T-helper 2 cell treated with Interferon-gamma antibody and Interleukin-4, amounts not matched to agents 5 μg/mL and 100 μg/mL, for 36 hours (primary cell): ENCODE data around the gene PRELID2.
"Not testable (repeated sequence)": the region's sequence is repeated elsewhere in the genome, so short reads cannot be mapped to it uniquely, and the experiment has no call there.

Experiments used
- DNase-seq: peaks from one replicate; pipeline ENCODE4 v3.0.0; 2021; ENCODE audit warnings: low spot score
- H3K27ac Mint-ChIP-seq: one replicate; pipeline ENCODE4 v1.8.0; 2021; ENCODE audit warnings: mild to moderate bottlenecking, mixed read lengths
- H3K27me3 Mint-ChIP-seq: one replicate; pipeline ENCODE4 v1.8.0; 2021; ENCODE audit warnings: low read depth, mixed read lengths
- H3K36me3 Mint-ChIP-seq: one replicate; pipeline ENCODE4 v1.8.0; 2021; ENCODE audit warnings: low read depth, mixed read lengths
- H3K4me1 Mint-ChIP-seq: one replicate; pipeline ENCODE4 v1.8.0; 2021; ENCODE audit warnings: low read depth, mixed read lengths
- H3K4me3 Mint-ChIP-seq: one replicate; pipeline ENCODE4 v1.8.0; 2022; ENCODE audit warnings: mild to moderate bottlenecking, moderate library complexity, mixed read lengths
- H3K9me3 Mint-ChIP-seq: one replicate; pipeline ENCODE4 v1.8.0; 2021; ENCODE audit warnings: mixed read lengths

The PRELID2 gene

DNA sequence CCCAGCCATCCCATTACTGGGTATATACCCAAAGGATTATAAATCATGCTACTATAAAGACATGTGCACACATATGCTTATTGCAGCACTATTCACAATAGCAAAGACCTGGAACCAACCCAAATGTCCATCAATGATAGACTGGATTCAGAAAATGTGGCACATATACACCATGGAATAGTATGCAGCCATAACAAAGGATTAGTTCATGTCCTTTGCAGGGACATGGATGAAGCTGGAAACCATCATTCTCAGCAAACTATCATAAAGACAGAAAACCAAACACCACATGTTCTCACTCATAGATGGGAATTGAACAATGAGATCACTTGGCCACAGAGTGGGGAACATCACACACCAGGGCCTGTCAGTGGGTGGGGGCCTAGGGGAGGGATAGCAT, 36.6 kb downstream of the PRELID2 start:
- DNase-seq, H3K4me3 Mint-ChIP-seq, H3K9me3 Mint-ChIP-seq, H3K27me3 Mint-ChIP-seq, H3K27ac Mint-ChIP-seq, H3K4me1 Mint-ChIP-seq, H3K36me3 Mint-ChIP-seq: not testable (repeated sequence)

DNA sequence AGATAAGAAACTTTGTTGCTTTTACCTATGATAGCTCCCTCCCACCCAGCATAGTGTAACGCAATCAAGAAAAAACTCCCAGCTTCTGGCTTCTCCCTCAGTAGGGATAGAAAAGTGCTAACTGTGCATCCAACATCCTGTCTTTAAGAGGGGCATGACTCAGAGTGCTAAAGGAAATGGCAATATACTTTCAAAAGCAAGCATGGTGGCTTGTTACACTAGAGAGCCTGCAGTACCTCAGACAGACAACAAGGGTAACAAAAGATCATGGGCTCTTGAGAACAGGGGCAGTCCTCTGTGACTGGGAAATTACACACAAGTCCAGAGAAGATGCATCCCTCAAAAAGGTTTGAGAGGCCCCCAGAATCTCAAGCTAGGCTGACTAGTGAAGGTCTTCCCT, 37.8 kb downstream of the PRELID2 start:
- H3K4me1 Mint-ChIP-seq, result peaks cover 4% of the 10 kb centered on the region
- no peaks in the 10 kb centered on the region for H3K36me3 Mint-ChIP-seq
- H3K27me3 Mint-ChIP-seq, result no peaks in the 10 kb centered on the region
- H3K27ac Mint-ChIP-seq, result no peak overlapping the region
- H3K9me3 Mint-ChIP-seq, result no peaks in the 10 kb centered on the region
- DNase-seq, result no peak
- H3K4me3 Mint-ChIP-seq, result no peak overlapping the region

DNA sequence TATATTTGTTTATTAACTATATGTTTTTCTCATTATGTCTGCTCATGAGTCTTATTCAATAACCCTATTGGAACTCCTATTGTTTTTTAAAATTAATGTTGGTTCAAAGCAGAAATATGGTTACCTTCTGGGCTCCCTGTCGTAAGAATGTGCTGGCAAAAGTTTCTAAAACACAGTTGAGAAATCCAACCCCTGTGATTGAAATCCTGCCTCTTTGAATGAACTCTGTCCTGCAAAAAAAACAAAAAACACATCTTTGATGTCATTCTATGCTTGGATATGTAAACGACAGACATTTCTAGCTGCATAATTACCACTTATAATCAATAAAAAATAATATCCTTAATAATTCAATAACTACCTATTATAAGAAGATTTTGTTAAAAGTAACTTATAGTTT, 38.8 kb downstream of the PRELID2 start:
- peaks cover 4% of the 10 kb centered on the region for H3K4me1 Mint-ChIP-seq
- no peaks in the 10 kb centered on the region for H3K36me3 Mint-ChIP-seq
- H3K27me3 Mint-ChIP-seq, result no peaks in the 10 kb centered on the region
- no peak overlapping the region for H3K4me3 Mint-ChIP-seq
- no peaks in the 10 kb centered on the region for H3K9me3 Mint-ChIP-seq
- no peak overlapping the region for H3K27ac Mint-ChIP-seq
- DNase-seq, result no peak

DNA sequence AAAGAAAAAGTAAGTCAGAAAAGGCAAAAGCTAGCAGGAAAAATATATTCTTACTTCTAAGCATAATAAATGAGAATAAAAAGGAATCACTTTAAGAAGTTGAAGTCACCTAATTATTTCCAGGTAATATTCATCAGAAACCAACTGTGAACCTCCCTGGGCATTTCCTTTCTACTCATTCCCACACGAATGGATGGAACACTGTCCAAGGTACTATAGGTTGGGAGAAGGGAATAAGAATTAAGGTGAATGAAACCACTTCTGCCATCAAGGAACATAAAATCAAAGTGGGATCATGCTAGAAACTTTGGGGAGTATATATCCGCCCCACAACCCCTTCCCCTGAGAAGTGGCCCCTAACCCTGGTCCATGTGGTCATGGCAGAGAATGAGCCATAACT, 41.6 kb downstream of the PRELID2 start:
- no peak overlapping the region for H3K27ac Mint-ChIP-seq
- peaks cover 4% of the 10 kb centered on the region for H3K4me1 Mint-ChIP-seq
- H3K4me3 Mint-ChIP-seq, result no peak overlapping the region
- no peaks in the 10 kb centered on the region for H3K27me3 Mint-ChIP-seq
- no peaks in the 10 kb centered on the region for H3K36me3 Mint-ChIP-seq
- no peaks in the 10 kb centered on the region for H3K9me3 Mint-ChIP-seq
- no peak for DNase-seq

DNA sequence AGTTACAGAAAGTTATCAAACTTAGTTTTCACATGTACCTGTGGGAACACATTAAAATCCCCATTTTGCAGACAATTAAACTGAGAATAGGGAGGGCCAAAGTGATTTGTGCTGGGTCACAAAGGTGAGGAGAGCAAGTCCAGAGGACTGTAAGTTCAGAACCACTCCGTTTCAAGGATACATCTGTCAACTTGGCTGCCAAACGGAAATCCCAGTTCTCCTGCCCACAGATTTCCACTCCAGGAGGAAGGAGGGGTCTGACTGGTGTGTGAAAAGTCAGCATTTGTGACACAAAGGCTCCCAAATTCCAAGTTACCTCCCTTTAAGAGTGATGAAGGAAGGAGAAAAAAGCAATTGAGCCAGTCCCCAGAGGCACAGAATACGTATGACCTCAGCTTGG, 42.3 kb downstream of the PRELID2 start:
- H3K36me3 Mint-ChIP-seq, result no peaks in the 10 kb centered on the region
- no peaks in the 10 kb centered on the region for H3K27me3 Mint-ChIP-seq
- H3K9me3 Mint-ChIP-seq, result no peaks in the 10 kb centered on the region
- H3K4me1 Mint-ChIP-seq, result peaks cover 3% of the 10 kb centered on the region
- no peak overlapping the region for H3K27ac Mint-ChIP-seq
- no peak overlapping the region for H3K4me3 Mint-ChIP-seq
- DNase-seq, result no peak

DNA sequence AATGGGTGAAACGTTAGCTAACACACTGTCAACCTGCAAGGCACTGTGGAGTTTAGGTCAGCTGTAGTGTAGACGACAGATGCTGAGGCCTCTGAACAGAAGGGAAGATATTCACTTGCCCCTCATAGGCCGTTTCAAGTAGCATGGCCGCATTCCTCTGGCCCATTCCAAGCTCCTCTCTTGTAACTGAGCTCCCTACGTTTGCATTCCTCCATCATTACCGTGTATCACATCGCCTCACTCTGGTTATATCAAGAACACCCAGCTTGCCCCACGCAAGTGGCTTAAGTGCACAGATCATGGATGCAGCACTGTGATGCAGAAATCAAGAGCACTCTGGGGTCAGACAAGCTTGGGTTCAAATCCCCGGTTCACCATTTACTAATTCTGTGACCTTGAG, 43.3 kb downstream of the PRELID2 start:
- DNase-seq, result no peak
- no peaks in the 10 kb centered on the region for H3K36me3 Mint-ChIP-seq
- no peaks in the 10 kb centered on the region for H3K27me3 Mint-ChIP-seq
- H3K4me3 Mint-ChIP-seq, result no peak overlapping the region
- no peaks in the 10 kb centered on the region for H3K9me3 Mint-ChIP-seq
- H3K27ac Mint-ChIP-seq, result no peak overlapping the region
- H3K4me1 Mint-ChIP-seq, result no peaks in the 10 kb centered on the region

DNA sequence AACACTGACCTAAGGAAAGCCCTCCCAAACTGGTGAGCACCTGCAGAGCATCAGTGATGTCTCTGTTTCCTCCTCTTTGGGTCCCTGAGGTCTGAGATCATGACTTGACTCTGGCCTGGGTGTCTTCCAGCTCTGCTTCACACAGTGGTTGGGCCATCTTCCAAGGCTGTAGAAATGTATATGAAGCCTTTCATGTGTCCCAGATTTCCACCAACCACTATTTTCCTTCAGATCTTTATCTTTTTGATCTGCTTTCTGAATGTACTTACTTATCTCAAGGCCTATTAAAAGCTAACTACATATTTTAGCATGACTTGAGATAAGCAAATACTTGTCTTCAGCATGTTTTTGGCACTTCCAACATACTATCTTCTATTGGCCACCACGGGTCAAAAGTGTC, 47.1 kb downstream of the PRELID2 start:
- Mint-ChIP-seq H3K36me3 (no peaks in the 10 kb centered on the region), H3K27me3 (no peaks in the 10 kb centered on the region), H3K4me3 (no peak overlapping the region), H3K4me1 (no peaks in the 10 kb centered on the region), H3K27ac (no peak overlapping the region), H3K9me3 (no peaks in the 10 kb centered on the region)
- no peak for DNase-seq

DNA sequence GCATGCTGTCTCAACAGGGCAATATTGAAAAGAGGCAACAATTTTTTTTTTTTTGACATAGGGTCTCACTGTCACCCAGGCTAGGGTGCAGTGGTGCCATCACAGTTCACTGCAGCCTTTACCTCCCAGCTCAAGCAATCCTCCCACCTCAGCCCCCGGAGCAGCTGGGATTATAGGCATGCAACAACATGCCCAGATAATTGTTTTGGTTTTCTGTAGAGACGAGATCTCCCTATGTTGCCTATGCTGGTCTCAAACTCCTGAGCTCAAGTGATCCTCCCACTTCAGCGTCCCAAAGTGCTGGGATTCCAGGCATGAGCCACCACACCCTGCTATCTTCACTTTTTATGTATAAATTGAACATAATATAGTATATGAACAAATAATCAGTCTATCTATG, 47.6 kb downstream of the PRELID2 start:
- H3K9me3 Mint-ChIP-seq, result no peaks in the 10 kb centered on the region
- H3K36me3 Mint-ChIP-seq, result no peaks in the 10 kb centered on the region
- H3K4me3 Mint-ChIP-seq, result no peak overlapping the region
- no peaks in the 10 kb centered on the region for H3K27me3 Mint-ChIP-seq
- H3K4me1 Mint-ChIP-seq, result no peaks in the 10 kb centered on the region
- H3K27ac Mint-ChIP-seq, result no peak overlapping the region
- DNase-seq, result no peak

DNA sequence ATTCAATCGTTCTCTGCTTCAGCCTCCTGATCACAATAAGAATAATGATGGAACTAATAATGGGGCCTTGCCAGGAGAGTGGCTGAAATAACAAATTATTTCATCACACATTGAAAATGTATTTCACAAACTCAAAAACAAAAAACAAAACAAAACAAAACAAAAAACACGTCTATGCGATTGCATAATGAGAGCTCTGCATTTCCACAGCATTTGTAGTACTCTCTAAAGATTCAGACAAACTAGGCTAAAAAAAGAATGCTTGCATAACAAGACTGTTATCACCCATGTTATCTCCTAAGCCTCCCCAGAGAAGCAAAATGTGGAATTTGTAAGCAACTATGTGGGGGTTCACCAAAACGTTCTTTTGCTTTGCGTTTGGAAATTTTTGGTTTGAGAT, 48.1 kb downstream of the PRELID2 start:
- DNase-seq, result no peak
- Mint-ChIP-seq H3K27ac (no peak overlapping the region), H3K4me3 (no peak overlapping the region)

DNA sequence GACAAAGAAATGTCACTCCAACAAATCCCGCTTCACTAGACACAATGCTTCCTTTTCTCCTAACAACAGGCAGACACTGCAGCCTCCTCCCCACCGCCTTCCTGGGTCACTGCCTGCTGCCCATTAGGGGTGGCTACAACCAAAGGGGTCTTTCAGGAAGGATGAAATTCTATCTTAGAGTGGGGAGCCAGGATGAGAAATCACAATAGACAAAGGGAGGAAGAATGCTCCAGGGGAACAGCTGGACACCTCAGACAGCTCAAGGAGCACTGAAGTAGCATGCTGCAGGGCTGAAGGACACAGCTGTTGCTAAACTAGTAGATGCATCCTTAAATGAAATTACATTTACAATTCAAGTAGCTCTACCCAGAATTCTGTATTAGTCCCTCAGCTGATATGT, 54.2 kb downstream of the PRELID2 start:
- H3K4me3 Mint-ChIP-seq, result no peak overlapping the region
- no peaks in the 10 kb centered on the region for H3K9me3 Mint-ChIP-seq
- H3K4me1 Mint-ChIP-seq, result no peaks in the 10 kb centered on the region
- H3K27me3 Mint-ChIP-seq, result no peaks in the 10 kb centered on the region
- H3K27ac Mint-ChIP-seq, result no peak overlapping the region
- H3K36me3 Mint-ChIP-seq, result no peaks in the 10 kb centered on the region
- no peak for DNase-seq

More for the DNA sequence above, 48.1 kb downstream of the PRELID2 start:
- Mint-ChIP-seq H3K27me3 (no peaks in the 10 kb centered on the region), H3K9me3 (no peaks in the 10 kb centered on the region), H3K4me1 (no peaks in the 10 kb centered on the region), H3K36me3 (no peaks in the 10 kb centered on the region)

DNA sequence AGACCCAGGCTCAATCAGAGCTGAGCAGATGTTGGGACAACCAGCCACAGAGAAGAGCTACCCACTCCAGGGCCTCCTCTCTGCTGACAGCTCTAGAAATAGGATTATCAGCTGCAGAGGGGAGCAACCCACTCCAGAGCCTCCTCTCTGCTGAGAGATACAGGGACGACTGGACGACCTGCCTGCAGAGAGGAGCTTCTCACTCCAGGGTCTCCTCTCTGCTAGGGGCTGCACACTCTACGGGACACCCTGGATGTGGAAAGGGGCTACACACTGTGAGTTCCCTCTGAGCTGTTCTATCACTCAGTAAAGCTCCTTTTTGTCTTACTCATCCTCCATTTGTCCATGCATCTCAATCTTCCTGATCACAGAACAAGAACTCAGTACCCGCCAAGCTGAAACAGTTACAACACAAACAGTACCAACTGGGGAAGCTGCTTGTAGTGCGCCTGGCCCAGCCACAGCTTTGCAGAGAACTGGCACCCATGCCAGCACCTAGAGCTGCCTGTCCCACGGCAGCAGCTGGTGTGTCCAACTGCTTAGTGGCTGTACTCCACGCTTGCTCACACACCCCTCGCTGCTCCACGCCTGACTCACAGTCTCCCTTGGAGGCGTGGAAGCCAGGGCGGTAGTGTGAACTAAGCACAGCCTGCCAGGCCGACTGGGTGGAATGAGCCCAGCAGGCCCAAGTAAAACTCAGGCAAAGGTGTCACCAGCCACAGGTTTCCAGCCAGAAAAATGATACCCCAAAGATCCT, 56.8 kb downstream of the PRELID2 start:
- Mint-ChIP-seq H3K36me3 (no peaks in the 10 kb centered on the region), H3K9me3 (no peaks in the 10 kb centered on the region), H3K4me3 (no peak overlapping the region), H3K27me3 (no peaks in the 10 kb centered on the region), H3K4me1 (no peaks in the 10 kb centered on the region), H3K27ac (no peak overlapping the region)
- DNase-seq, result no peak

DNA sequence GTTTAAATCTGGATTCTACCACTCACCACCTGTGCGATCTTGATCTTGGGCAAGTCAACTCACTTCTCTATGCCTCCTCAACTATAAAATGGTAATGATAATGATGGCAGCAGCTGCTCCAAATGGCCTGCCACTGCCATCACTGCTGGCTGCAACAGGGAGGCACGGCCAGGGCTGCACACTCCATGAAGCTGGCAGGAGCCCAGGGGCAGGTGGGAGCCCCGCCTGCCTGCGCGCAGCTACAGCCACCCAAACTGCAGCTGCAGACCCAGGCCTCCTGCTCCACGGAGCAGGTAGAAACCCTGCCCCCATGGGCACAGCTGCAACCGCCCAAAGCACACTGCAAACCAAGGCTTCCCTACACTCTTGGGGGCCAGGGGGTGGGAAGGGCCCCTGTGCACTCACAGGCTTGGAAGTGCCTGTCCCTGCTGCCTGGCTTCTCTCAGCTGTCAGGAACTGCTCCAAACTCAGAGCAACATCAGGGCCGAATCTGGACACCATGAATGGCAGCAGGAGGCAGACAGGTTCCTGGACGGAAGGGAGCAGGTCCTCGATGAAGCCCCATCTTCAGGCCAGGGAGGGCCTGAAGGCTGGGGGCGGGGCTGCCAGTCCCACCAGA, 57.6 kb downstream of the PRELID2 start:
- no peaks in the 10 kb centered on the region for H3K4me1 Mint-ChIP-seq
- no peaks in the 10 kb centered on the region for H3K9me3 Mint-ChIP-seq
- no peak for DNase-seq
- no peaks in the 10 kb centered on the region for H3K36me3 Mint-ChIP-seq
- H3K27me3 Mint-ChIP-seq, result no peaks in the 10 kb centered on the region
- no peak overlapping the region for H3K4me3 Mint-ChIP-seq
- H3K27ac Mint-ChIP-seq, result no peak overlapping the region

DNA sequence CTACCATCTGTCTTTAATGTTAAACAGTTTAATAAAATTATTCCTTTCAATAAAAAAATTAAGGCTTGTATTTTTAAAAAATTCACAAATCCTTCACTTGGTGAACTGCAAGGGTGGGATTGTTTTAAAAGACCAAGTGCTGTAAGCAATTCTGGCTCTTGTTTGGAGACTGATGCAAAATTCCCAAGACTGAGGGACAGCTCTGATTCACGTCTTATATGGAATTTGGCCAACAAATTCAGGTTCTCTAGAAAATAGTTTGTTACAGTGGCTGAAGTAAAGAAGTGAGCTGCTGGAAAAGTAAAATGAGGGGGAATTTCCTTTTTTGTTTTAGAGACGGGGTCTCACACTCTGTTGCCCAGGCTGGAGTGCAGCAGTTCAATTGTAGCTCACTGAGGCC, 58.3 kb downstream of the PRELID2 start:
- H3K9me3 Mint-ChIP-seq, result no peaks in the 10 kb centered on the region
- no peak overlapping the region for H3K4me3 Mint-ChIP-seq
- H3K4me1 Mint-ChIP-seq, result no peaks in the 10 kb centered on the region
- no peaks in the 10 kb centered on the region for H3K27me3 Mint-ChIP-seq
- H3K36me3 Mint-ChIP-seq, result no peaks in the 10 kb centered on the region
- no peak for DNase-seq
- no peak overlapping the region for H3K27ac Mint-ChIP-seq

DNA sequence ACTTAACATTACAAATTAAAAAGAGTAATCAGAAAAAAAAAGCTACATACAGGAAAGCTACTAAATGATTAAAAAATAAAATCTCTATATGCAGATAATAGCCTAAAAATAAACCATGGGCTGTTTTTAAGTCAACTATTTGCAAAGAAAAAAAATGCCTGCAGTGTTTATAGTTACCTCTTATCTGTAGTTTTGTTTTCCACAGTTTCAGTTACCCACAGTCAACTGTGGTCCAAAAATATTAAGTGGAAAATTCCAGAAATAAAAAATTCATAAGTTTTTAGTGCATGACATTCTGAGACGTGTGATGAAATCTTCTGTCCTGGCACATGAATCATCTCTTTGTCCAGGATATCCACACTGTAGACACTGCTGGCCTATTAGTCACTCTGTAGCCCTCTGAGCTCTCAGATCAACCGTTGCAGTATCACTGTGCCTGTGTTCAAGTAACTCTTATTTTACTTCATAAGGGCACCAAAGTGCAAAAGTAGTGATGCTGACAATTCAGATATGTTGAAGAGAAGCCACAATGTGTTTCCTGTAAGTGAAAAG, 59.2 kb downstream of the PRELID2 start:
- H3K27me3 Mint-ChIP-seq, result no peaks in the 10 kb centered on the region

DNA sequence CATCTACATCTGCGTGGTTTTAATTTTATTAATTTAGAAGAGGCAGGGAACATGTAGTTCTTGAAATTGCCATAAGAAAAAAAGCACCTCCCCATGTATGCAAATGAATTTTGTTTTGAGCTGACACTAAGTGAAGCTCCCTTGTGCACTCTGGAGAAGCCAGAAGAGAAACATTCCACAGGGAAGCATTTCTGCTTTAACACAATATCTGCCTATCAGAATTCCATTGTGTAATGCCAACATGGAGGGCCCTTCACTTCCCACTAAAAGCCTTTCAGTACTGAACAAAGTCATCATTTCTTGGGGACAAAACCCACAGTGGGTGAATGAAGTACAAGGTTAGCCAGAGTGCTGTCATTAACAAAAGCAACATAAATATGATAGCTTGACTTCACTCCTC, 59.7 kb downstream of the PRELID2 start:
- Mint-ChIP-seq H3K27ac (no peak overlapping the region), H3K9me3 (no peaks in the 10 kb centered on the region)

More for the DNA sequence above, 59.2 kb downstream of the PRELID2 start:
- no peak overlapping the region for H3K27ac Mint-ChIP-seq
- H3K4me1 Mint-ChIP-seq, result no peaks in the 10 kb centered on the region
- H3K4me3 Mint-ChIP-seq, result no peak overlapping the region
- no peak for DNase-seq
- H3K9me3 Mint-ChIP-seq, result no peaks in the 10 kb centered on the region
- H3K36me3 Mint-ChIP-seq, result no peaks in the 10 kb centered on the region

More for the DNA sequence above, 59.7 kb downstream of the PRELID2 start:
- Mint-ChIP-seq H3K27me3 (no peaks in the 10 kb centered on the region), H3K4me1 (no peaks in the 10 kb centered on the region), H3K36me3 (no peaks in the 10 kb centered on the region), H3K4me3 (no peak overlapping the region)
- DNase-seq, result no peak
